Effector CD8-positive, alpha-beta T cell (primary cell): ENCODE results near the gene ARTN.

Experiments used
- DNase-seq: peaks from one replicate; lab custom pipeline; 2025; lab: John Stamatoyannopoulos, UW

ARTN gene

GRCh38 chr1:43947061-43947873 is 13.7 kb downstream of the ARTN start:
- DNase-seq, result no peak

- no peak for DNase-seq
Observed at GRCh38 chr1:43947874-43948437, 14.4 kb downstream of the ARTN start.

GRCh38 chr1:43949678-43950077 is 16.1 kb downstream of the ARTN start:
- DNase-seq, result no peak

GRCh38 chr1:43951021-43951985 is 17.7 kb downstream of the ARTN start:
- DNase-seq, result no peak

- DNase-seq, result no peak
Observed at GRCh38 chr1:43952731-43953346, 19.2 kb downstream of the ARTN start.

- no peak for DNase-seq
Observed at GRCh38 chr1:43953361-43953760, 19.8 kb downstream of the ARTN start.

GRCh38 chr1:43954036-43954435 is 20.4 kb downstream of the ARTN start:
- no peak for DNase-seq

GRCh38 chr1:43956234-43956633 is 22.6 kb downstream of the ARTN start:
- no peak for DNase-seq

- DNase-seq, result no peak
Observed at GRCh38 chr1:43957407-43958040, 23.9 kb downstream of the ARTN start.

- DNase-seq, result no peak
Observed at GRCh38 chr1:43958351-43959255, 25.0 kb downstream of the ARTN start.

GRCh38 chr1:43960798-43961197 is 27.2 kb downstream of the ARTN start:
- no peak for DNase-seq

- no peak for DNase-seq
Observed at GRCh38 chr1:43961692-43962091, 28.1 kb downstream of the ARTN start.

GRCh38 chr1:43962324-43962723 is 28.7 kb downstream of the ARTN start:
- no peak for DNase-seq

- no peak for DNase-seq
Observed at GRCh38 chr1:43963006-43963405, 29.4 kb downstream of the ARTN start.

- no peak for DNase-seq
Observed at GRCh38 chr1:43963890-43964289, 30.3 kb downstream of the ARTN start.

GRCh38 chr1:43965316-43965715 is 31.7 kb downstream of the ARTN start:
- no peak for DNase-seq

- DNase-seq, result no peak
Observed at GRCh38 chr1:43968348-43968948, 34.8 kb downstream of the ARTN start.

- no peak for DNase-seq
Observed at GRCh38 chr1:43969416-43969745, 35.8 kb downstream of the ARTN start.

GRCh38 chr1:43969746-43970466 is 36.3 kb downstream of the ARTN start, which contains the start of gene DPH2:
TSS of gene DPH2 (plus strand) at chr1:43970010. CDS start at chr1:43970176, 166 bp downstream.
- peak; percentile 91 for DNase-seq
